GM19043 (cell line): ENCODE measurements around the gene BICD1.

ENCODE experiments used
- ATAC-seq: cut with Tn5 transposase; IDR thresholded peaks from one replicate; pipeline ENCODE4 v1.9.1; 2021; ENCODE audit warnings: low read depth; ENCODE audit not compliant: unreplicated experiment

BICD1 gene

GRCh38 chr12:32233568-32233967 lies 126.9 kb downstream of the BICD1 start:
- ATAC-seq, result no peak

- ATAC-seq, result no peak
Observed at GRCh38 chr12:32235251-32235650, 128.6 kb downstream of the BICD1 start.

GRCh38 chr12:32240162-32240561 lies 133.5 kb downstream of the BICD1 start:
- ATAC-seq, result no peak

GRCh38 chr12:32240831-32241230 lies 134.2 kb downstream of the BICD1 start:
- no peak for ATAC-seq

- ATAC-seq, result no peak
Observed at GRCh38 chr12:32242641-32243040, 136.0 kb downstream of the BICD1 start.

- ATAC-seq, result no peak
Observed at GRCh38 chr12:32248441-32249140, 141.9 kb downstream of the BICD1 start.

GRCh38 chr12:32249777-32250176 lies 143.1 kb downstream of the BICD1 start:
- ATAC-seq, result no peak

GRCh38 chr12:32252199-32253073 lies 145.8 kb downstream of the BICD1 start:
- no peak for ATAC-seq

DNA sequence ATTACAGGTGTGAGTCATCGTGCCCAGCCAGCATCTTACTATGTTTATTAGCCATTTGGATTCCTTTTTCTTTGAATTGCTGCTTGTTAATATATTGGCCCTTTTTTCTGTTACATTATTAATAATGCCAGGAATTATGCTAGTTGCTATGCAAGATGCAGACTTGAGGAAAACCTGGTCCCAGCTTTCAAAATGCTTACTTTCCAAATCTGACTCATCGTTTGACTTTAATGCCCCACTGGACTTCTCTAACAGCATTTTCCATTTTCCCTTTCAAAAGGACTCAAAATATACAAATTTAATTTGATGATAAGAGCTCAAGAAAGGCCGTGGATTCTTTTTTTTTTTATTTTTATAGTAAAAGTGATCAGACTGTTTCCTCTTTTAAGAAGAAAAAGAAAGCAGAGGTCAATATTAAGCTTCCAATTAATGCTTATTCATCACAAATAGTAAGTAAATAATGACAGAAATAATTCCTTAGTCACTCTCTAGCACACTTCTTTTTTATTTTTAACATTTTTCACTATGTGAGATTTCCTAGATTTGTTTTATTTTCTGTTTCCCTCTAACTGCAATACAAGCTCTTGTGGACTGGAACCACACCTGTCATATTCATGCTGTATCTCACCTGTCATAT lies 146.6 kb downstream of the BICD1 start:
- no peak for ATAC-seq

DNA sequence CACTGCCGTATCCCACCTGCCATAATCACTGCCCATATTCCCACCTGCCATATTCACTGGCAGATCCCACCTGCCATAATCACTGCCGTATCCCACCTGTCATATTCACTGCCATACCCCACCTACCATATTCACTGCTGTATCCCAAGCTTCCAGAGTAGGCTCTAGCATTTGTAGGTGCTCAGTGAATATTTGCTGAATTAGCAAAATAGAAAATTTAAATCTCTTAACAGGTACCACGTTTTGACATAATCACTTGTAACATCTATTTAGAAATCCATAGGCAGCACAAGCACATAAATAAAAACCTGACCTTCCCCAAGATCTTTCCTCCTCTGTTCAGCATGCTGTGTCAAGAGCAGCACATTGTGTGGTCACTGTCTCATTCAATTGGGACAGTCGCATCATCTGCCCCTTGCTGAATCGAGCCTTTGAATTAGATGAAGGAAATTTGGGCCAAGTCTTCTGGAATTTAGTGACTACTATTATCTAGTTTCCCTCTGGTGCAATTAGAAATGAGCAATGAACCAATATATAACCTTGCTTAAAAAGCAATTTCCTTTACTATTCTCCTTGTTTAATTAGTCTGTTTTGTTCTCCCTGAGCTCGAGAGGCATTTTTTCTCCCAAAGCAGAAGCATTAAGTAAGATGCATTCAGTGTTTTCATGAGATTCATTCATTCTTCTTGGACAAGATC lies 147.8 kb downstream of the BICD1 start:
- no peak for ATAC-seq

DNA sequence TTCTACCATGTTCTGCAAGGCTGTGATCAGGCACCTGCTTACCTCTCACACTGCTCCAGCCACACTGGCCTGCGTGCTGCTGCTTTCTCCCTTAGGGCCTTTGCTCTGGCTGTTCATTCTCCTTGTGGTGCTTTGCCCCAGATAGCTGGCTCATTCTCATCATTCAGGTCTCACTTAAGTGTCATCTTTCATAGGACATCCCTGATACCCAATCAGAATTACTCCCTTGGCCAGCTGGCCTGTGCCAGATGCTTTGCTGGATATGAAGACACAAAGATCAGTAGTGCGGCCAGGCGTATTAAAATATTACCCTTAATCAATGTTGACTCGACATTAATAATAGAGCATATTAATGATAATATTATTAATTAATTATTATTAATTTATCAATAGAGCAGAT lies 148.9 kb downstream of the BICD1 start:
- no peak for ATAC-seq

DNA sequence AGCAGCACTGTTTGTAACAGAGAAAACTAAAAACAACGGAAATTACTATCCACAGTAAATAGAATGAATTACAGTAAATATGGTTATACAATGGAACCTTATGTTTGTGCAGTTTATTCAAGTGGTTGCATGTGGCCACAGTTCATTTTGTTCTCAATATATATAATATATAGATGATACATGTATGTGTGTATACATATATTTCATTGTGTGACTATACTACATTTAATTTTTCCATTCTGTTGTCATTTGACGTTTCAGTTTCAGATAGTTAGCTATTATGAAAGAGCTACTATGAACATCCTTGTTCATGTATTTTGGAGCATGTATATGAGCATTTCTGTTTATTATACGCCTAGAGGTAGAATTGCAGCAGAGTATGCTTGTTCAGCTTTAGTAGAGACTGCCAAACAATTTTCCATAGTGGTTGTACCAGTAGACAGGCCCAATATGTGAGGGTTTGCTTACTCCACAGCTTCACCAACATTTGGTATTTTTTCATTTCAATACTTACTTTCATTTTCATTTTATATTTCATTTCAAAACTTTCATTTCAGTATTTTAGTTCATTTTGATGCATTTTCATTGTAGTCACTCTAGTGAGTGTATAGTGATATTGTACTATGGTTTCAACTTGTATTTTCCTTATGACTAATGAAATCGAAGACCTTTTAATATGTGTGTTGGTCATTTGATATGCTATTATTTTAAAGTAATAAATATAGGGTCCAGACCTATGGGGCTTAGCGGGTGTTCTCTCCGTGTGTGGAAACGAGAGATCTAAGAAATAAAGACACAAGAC lies 151.2 kb downstream of the BICD1 start:
- ATAC-seq, result no peak

- ATAC-seq, result no peak
Observed at GRCh38 chr12:32260696-32261095, 154.0 kb downstream of the BICD1 start.

DNA sequence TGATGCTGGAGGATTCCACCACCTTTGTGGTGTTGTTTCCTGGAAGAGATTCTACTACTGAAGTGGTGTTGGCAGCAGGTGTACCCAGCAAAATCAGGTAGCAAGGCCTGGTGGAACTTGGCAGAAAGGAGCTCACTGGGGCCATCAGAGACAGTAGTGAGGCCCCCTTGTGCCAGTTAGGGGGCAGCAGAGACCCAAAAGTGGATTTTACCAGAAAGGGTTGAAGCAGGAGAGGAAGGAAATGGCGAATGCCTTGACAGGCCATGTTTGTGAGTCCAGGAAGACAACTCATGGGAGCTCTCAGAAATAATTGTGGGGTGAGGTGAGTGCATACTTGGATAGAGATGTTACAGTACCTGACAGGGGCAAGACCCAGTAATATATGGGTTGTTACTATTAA lies 155.0 kb downstream of the BICD1 start:
- no peak for ATAC-seq

GRCh38 chr12:32264961-32265360 lies 158.3 kb downstream of the BICD1 start:
- peak; percentile 67 for ATAC-seq

- ATAC-seq, result peak; percentile 18
Observed at GRCh38 chr12:32265456-32265855, 158.8 kb downstream of the BICD1 start.

GRCh38 chr12:32265951-32266350 lies 159.3 kb downstream of the BICD1 start:
- ATAC-seq, result no peak

DNA sequence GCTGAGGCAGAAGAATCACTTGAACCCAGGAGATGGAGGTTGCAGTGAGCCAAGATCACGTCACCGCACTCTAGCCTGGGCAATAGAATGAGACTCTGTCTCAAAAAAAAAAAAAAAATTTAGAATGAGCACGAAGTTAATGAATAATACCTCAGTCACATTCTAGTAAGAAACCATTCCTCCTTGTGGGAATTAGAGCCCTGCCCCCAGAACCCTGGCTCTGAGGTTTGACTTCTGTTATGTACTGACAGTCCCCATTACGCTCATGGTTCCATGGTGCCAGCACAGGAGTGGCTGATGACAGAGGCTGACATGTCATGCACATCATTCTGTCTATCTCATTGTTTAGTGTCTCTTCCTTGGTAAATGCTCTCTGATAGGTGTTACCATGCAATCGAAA lies 160.1 kb downstream of the BICD1 start:
- ATAC-seq, result no peak

DNA sequence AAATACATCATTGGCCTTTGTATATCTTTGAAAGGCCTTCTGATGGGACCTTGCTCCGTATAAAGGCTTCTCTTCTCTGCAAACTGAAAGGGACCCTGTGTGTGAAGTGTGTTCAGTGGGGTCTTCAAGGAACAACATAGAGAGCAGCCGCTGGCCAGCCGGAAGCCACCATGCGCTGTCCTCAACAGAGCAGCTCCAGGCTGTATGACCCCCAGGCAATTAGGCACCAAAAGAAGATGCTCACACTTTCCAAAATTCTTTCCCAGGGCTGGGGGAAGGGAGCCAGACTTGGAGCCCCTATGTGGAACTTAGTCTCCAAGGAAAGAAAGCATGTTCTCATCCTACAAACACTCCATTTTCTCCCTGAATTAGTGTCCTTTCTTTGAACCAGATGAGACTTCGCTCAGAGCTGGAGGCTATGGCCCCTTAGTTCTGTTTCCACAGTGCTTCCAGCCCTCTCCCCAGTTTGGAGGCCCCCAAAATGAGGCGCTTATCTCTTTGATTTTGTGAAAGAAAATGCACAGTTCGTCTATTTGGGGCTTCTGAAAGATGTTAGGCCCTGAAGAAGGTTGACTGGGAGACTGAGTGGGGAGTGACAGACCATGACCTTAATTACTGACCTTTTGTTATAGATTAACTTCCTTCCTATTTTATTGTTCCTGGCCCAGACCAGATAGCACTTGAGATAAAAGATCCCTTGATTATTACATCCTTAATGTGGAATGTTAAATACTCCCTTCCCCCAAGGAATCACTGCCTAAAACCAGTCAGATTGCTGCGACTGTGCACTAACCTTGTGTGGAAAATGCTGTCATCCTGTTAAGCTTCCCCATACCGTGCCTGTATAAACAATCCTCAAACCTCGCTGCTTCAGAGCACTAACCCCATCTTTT lies 164.4 kb downstream of the BICD1 start:
- ATAC-seq, result no peak
